K562 (cell line): ENCODE data around the gene F8A1.

Source experiments
- ATF3 ChIP-seq, 2 experiments: fragments of 450-650 bp in 1 of 2; sonication (generic) in 1 of 2; formaldehyde crosslinking in 1 of 2; IDR thresholded peaks in 1 of 2; conservative IDR thresholded peaks in 1 of 2; 2 replicates each; pipeline versions ENCODE4 v1.6.1 to v1.8.1; 2016 to 2023; ENCODE audit warnings: mild to moderate bottlenecking in 2 of 2, moderate library complexity in 2 of 2, inconsistent platforms in 1 of 2, missing genetic modification reagents in 1 of 2
- CTCF ChIP-seq, 3 experiments: IDR thresholded peaks in 2 of 3; conservative IDR thresholded peaks in 1 of 3; 2 replicates each; pipeline ENCODE4 v1.5.1; 2011 to 2012; ENCODE audit warnings: low read length in 3 of 3, mild to moderate bottlenecking in 3 of 3, control low read depth in 2 of 3, improper control_type of control experiment in 1 of 3, inconsistent platforms in 1 of 3, low read depth in 1 of 3, mixed read lengths in 1 of 3, moderate library complexity in 1 of 3; ENCODE audit not compliant: insufficient read depth in 2 of 3
- E4F1 ChIP-seq: fragments of 250-450 bp; sonication (Bioruptor Pico); IDR thresholded peaks from 2 replicates; pipeline ENCODE4 v1.5.0; 2021; ENCODE audit warnings: mild to moderate bottlenecking, borderline replicate concordance
- ESRRA ChIP-seq: fragments of 450-650 bp; IDR thresholded peaks from 2 replicates; pipeline ENCODE4 v1.6.1; 2014; ENCODE audit warnings: low read depth, mild to moderate bottlenecking, moderate library complexity, borderline replicate concordance
- HEY1 ChIP-seq: fragments of 250-450 bp; sonication (Bioruptor Pico); IDR thresholded peaks from 2 replicates; pipeline ENCODE4 v1.5.0; 2020; ENCODE audit warnings: mild to moderate bottlenecking, moderate library complexity, borderline replicate concordance
- MCM2 ChIP-seq: fragments of 450-650 bp; IDR thresholded peaks from 2 replicates; pipeline ENCODE4 v1.6.1; 2017; ENCODE audit warnings: low read depth, mild to moderate bottlenecking
- MECOM ChIP-seq: fragments of 250-450 bp; sonication (Bioruptor Pico); IDR thresholded peaks from 2 replicates; pipeline ENCODE4 v1.8.0; 2022; ENCODE audit warnings: inconsistent platforms
- RUNX1 ChIP-seq: sonication (generic); IDR thresholded peaks from 2 replicates; pipeline ENCODE4 v1.6.1; 2016; ENCODE audit warnings: antibody characterized with exemption, low read depth
- SPI1 ChIP-seq: IDR thresholded peaks from 2 replicates; pipeline ENCODE4 v1.6.1; 2011; ENCODE audit warnings: low read depth, low read length, control low read depth, borderline replicate concordance

- TF ChIP-seq E4F1 (CRISPR knock-in tag) (no peak), MCM2 (no peak), CTCF (IDR thresholded peaks at IDR 0.05 in 2 of 3, conservative IDR thresholded peaks at IDR 0.05 in 1 of 3; ENCODE audit: insufficient read depth in 2 of 3, low read depth in 1 of 3, low read length in 3 of 3) (no peak), SPI1 (no peak), RUNX1 (no peak), HEY1 (CRISPR knock-in tag) (no peak), ATF3 (IDR thresholded peaks at IDR 0.05) (no peak), ATF3 (CRISPR knock-in tag; conservative IDR thresholded peaks at IDR 0.05) (no peak), MECOM (no peak), ESRRA (no peak)
Measured at GRCh38 chrX:154900323-154900722, 14.2 kb downstream of the F8A1 start.
